ENCODE results near the gene BEAN1.

DNA sequence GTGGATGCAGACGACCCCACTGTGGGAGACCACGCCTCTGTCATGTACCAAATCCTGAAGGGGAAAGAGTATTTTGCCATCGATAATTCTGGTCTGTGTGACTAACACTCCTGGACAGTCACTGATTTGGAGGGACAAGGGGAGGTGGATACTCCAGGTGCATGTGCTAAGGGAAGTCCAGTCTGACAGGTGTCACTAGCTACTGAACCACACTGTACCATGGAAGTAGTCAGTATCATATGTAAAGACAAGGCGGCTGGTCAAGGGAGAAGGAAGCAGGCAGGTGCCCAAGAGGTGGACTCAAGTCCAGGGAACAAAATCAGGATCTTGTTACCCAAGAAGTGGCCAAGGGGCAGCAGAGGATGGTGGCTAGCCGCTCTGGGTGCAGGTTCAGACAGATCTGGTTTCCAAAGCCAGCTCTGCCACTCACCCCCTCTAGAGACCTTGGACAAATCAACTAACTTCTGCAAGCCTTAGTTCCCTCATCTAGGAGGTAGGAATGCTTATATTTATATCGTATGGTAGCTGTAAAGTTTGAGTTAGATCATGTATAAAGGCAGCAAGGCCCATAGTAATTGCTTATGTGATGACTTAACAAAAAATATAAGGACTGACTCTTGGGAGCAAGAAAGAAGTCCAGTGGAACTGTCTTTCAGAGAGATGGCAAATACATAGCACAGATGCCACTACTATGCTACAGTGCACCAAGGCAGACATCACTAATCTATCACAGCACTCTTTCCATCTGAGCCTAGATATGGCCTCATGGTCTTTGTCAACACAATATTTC lies 38.5 kb upstream of the BEAN1 start:
- TF ChIP-seq, protein P1, sequence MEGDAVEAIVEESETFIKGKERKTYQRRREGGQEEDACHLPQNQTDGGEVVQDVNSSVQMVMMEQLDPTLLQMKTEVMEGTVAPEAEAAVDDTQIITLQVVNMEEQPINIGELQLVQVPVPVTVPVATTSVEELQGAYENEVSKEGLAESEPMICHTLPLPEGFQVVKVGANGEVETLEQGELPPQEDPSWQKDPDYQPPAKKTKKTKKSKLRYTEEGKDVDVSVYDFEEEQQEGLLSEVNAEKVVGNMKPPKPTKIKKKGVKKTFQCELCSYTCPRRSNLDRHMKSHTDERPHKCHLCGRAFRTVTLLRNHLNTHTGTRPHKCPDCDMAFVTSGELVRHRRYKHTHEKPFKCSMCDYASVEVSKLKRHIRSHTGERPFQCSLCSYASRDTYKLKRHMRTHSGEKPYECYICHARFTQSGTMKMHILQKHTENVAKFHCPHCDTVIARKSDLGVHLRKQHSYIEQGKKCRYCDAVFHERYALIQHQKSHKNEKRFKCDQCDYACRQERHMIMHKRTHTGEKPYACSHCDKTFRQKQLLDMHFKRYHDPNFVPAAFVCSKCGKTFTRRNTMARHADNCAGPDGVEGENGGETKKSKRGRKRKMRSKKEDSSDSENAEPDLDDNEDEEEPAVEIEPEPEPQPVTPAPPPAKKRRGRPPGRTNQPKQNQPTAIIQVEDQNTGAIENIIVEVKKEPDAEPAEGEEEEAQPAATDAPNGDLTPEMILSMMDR (IDR thresholded peaks at IDR 0.05) = no peak
- TF ChIP-seq POLR2A (IDR thresholded peaks at IDR 0.05; ENCODE audit: low read depth) (no peak), POLR2AphosphoS5 (IDR thresholded peaks at IDR 0.05) (no peak), EP300 (IDR thresholded peaks at IDR 0.05) (no peak)
